ENCODE measurements around the gene TBXAS1.

DNA sequence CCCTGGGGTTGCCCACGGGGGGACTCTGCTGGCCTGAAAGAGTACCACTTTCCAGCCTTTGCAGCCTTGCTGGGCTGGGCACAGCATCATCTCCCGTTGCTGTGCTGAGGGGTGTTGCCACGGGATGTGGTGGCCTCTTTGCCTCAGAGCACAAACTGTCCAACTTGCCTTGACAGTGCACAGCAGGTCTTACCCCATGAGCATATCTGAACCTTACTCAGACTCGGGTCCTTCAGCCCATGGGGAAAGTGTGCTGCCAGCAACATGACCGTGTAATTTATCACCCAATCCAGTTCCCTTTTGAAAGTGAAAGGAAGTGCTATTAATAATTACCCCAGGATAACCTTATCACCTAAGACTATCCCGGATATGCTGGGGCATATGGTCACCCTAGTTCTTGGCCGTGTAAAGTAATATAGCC is 46.8 kb downstream of the TBXAS1 start:
- TF ChIP-seq, protein P1, sequence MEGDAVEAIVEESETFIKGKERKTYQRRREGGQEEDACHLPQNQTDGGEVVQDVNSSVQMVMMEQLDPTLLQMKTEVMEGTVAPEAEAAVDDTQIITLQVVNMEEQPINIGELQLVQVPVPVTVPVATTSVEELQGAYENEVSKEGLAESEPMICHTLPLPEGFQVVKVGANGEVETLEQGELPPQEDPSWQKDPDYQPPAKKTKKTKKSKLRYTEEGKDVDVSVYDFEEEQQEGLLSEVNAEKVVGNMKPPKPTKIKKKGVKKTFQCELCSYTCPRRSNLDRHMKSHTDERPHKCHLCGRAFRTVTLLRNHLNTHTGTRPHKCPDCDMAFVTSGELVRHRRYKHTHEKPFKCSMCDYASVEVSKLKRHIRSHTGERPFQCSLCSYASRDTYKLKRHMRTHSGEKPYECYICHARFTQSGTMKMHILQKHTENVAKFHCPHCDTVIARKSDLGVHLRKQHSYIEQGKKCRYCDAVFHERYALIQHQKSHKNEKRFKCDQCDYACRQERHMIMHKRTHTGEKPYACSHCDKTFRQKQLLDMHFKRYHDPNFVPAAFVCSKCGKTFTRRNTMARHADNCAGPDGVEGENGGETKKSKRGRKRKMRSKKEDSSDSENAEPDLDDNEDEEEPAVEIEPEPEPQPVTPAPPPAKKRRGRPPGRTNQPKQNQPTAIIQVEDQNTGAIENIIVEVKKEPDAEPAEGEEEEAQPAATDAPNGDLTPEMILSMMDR (IDR thresholded peaks at IDR 0.05; ENCODE audit: low read length) = no peak
- TF ChIP-seq EZH2 (optimal IDR thresholded peaks at IDR 0.05; ENCODE audit: low read depth, low read length) = no peak
